Measurements from ENCODE around the gene ZNF407. TPM values are rescaled to one million over a fixed set of nuclear protein-coding genes. Genes with fewer than 3 reads are reported as not detected.

The ZNF407 gene
- total RNA-seq, 1 donor from 2014 or later = 24.9 TPM

DNA sequence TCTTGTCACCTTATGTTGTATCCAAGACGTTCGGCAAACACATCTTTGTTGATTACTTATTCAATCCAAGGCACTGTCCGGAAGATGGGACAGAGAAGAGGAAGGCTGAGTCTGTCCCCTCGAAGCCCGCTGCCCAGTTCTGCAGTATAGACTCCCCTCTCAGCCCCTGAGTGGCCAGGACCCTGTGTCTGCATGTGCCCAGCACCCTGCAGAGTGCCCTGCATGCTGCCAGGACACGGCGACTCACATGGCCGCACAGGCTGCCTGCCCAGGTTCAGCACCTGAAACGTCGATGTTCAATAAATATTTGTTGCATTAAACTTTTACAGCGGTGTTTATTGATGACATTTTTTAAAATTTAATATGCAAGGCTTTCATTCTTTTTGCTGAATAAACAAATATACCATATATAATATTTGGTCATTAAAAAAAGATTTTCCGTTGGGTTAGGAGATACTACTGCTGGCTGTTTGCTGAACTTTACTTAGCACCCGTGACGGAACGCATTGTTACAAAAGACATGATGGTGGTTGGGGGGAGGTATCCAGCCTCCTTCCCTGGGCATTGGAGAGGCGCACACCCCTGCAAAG lies 464.7 kb downstream of the ZNF407 start:
- Mint-ChIP-seq H3K4me1 (peaks cover 6% of the 10 kb centered on the region), H3K9me3 (no peaks in the 10 kb centered on the region), H3K27me3 (ENCODE audit: low read depth) (no peaks in the 10 kb centered on the region), H3K36me3 (peaks cover 16% of the 10 kb centered on the region), H3K27ac (no peak overlapping the region), H3K4me3 (no peak overlapping the region)
- DNase-seq (ENCODE audit: low spot score in 2 of 2, unreplicated experiment in 2 of 2) = no peak
- TF ChIP-seq, protein P1, sequence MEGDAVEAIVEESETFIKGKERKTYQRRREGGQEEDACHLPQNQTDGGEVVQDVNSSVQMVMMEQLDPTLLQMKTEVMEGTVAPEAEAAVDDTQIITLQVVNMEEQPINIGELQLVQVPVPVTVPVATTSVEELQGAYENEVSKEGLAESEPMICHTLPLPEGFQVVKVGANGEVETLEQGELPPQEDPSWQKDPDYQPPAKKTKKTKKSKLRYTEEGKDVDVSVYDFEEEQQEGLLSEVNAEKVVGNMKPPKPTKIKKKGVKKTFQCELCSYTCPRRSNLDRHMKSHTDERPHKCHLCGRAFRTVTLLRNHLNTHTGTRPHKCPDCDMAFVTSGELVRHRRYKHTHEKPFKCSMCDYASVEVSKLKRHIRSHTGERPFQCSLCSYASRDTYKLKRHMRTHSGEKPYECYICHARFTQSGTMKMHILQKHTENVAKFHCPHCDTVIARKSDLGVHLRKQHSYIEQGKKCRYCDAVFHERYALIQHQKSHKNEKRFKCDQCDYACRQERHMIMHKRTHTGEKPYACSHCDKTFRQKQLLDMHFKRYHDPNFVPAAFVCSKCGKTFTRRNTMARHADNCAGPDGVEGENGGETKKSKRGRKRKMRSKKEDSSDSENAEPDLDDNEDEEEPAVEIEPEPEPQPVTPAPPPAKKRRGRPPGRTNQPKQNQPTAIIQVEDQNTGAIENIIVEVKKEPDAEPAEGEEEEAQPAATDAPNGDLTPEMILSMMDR (IDR thresholded peaks at IDR 0.05; ENCODE audit: unreplicated experiment) = no peak

GRCh38 chr18:75063196-75063595 lies 465.5 kb downstream of the ZNF407 start:
- Mint-ChIP-seq H3K27ac (no peak overlapping the region), H3K27me3 (ENCODE audit: low read depth) (no peaks in the 10 kb centered on the region)
- TF ChIP-seq, protein P1 (IDR thresholded peaks at IDR 0.05; ENCODE audit: unreplicated experiment) = no peak

DNA sequence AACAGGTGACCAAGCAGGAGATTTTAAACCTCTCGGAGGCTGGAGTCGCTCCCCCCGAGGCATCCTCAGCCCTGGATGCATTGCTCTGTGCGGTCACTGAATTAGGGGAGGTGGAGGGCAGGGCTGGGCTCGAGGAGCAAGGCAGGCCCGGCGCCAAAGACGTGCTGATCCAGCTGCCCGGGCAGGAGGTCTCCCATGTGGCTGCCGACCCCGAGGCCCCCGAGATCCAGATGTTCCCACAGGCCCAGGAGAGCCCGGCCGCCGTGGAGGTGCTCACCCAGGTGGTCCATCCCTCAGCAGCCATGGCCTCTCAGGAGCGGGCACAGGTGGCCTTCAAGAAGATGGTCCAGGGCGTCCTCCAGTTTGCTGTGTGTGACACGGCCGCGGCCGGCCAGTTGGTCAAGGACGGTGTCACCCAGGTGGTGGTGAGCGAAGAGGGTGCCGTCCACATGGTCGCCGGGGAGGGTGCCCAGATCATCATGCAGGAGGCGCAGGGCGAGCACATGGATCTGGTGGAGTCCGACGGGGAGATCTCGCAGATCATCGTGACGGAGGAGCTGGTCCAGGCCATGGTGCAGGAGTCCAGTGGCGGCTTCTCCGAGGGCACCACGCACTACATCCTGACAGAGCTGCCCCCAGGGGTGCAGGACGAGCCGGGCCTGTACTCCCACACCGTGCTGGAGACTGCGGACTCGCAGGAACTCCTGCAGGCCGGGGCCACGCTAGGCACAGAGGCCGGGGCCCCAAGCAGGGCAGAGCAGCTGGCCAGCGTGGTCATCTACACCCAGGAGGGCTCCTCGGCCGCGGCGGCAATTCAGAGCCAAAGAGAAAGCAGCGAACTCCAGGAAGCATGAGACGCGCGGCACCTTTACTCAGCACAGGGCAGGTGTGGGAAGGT lies 466.2 kb downstream of the ZNF407 start:
- H3K4me3 Mint-ChIP-seq = no peak overlapping the region
- TF ChIP-seq, protein P1 (IDR thresholded peaks at IDR 0.05; ENCODE audit: unreplicated experiment) = no peak
- peaks cover 16% of the 10 kb centered on the region for H3K36me3 Mint-ChIP-seq
- no peaks in the 10 kb centered on the region for H3K27me3 Mint-ChIP-seq (ENCODE audit: low read depth)
- H3K27ac Mint-ChIP-seq = no peak overlapping the region
- H3K4me1 Mint-ChIP-seq = peaks cover 6% of the 10 kb centered on the region
- no peaks in the 10 kb centered on the region for H3K9me3 Mint-ChIP-seq
- DNase-seq (ENCODE audit: low spot score in 2 of 2, unreplicated experiment in 2 of 2) = no peak

More at GRCh38 chr18:75063196-75063595, 465.5 kb downstream of the ZNF407 start:
- Mint-ChIP-seq H3K36me3 (peaks cover 16% of the 10 kb centered on the region), H3K9me3 (no peaks in the 10 kb centered on the region), H3K4me3 (no peak overlapping the region), H3K4me1 (peaks cover 6% of the 10 kb centered on the region)
- no peak for DNase-seq (ENCODE audit: low spot score in 2 of 2, unreplicated experiment in 2 of 2)

DNA sequence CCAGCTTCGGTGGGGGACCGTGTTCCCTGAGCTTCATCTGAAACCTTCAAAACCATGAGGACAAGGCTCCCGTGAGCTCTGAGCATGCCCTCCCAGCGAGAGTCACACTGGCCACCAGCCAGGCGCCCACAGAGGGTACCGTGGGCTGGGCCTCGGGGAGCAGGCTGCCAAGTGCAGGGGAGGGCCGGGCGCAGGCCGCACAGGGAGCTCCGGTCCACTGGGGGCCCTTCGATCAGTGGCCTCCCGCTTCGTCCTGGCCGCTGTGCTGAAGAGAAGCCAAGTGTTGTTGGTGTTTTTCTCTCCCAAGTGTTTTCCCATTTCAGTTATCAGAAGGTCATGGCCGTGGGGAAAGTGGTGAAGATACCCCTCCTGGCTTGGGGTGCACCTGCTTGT lies 466.8 kb downstream of the ZNF407 start:
- Mint-ChIP-seq H3K36me3 (peaks cover 14% of the 10 kb centered on the region), H3K27me3 (ENCODE audit: low read depth) (no peaks in the 10 kb centered on the region), H3K27ac (no peak overlapping the region), H3K4me3 (no peak overlapping the region), H3K9me3 (no peaks in the 10 kb centered on the region), H3K4me1 (peaks cover 6% of the 10 kb centered on the region)
- TF ChIP-seq, protein P1 (IDR thresholded peaks at IDR 0.05; ENCODE audit: unreplicated experiment) = no peak
- DNase-seq (ENCODE audit: low spot score in 2 of 2, unreplicated experiment in 2 of 2) = no peak

- Mint-ChIP-seq H3K36me3 (peaks cover 11% of the 10 kb centered on the region), H3K27ac (no peak overlapping the region), H3K4me3 (no peak overlapping the region), H3K27me3 (ENCODE audit: low read depth) (no peaks in the 10 kb centered on the region), H3K9me3 (no peaks in the 10 kb centered on the region), H3K4me1 (peaks cover 14% of the 10 kb centered on the region)
- DNase-seq (ENCODE audit: low spot score in 2 of 2, unreplicated experiment in 2 of 2) = no peak
- TF ChIP-seq, protein P1 (IDR thresholded peaks at IDR 0.05; ENCODE audit: unreplicated experiment) = no peak
Observed at GRCh38 chr18:75065251-75066000, 467.8 kb downstream of the ZNF407 start.

Measured in mesothelial cell of epicardium (in vitro differentiated cells).